GM19328 (cell line): ENCODE results near the gene NECAB2.
"Not testable (repeated sequence)": the region's sequence is repeated elsewhere in the genome, so short reads cannot be mapped to it uniquely, and the experiment has no call there.

ENCODE experiments used
- ATAC-seq: cut with Tn5 transposase; IDR thresholded peaks from one replicate; pipeline ENCODE4 v1.9.1; 2021; ENCODE audit warnings: mild to moderate bottlenecking, moderate library complexity; ENCODE audit not compliant: unreplicated experiment

The NECAB2 gene

DNA sequence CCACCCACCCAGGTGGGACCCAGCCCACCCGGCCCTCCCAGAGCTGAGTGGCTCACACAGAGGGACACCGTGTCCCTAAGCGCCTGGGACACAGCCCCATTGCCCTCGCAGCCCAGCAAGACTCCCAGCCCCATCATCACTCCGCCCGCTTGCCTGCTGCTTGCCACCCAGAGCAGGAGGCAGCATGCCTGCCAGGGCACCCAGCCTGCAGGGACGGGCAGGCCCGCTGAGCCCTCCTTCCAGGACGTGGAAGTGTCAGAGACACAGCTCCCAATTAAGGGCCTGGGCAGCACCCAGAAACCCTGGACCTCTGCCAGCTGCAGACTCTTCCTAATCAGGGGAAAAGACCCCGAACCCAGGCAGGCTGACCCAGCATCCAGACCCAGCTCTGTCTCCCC, 32.2 kb upstream of the NECAB2 start:
- ATAC-seq: no peak

DNA sequence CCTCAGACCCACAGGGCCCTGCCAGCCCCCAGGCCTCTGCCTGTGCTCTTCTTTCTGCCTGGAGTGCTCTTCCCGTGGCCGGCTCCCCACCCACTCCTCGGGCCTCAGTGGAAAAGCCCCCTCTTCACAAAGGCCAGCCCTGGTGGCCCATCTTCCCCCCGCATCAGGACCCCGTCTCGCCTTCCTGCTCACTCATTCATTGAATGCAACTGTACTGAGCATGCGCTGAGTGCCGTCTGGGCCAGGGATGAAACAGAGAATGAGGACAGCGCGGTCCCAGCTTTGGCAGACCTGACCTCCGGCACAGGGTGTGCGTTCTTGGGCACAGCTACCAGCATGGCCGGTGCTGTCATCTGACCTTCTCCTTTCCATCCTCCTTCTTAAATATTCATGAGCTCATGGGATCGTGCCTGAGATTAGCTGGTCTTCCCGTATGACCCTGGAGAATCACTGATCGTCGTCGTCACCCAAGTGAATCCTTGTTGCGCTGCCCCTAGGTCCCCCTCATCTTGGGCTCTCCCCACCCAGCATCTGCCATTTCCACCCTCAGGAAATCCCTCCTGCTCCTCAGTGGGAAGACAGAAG, 31.4 kb upstream of the NECAB2 start:
- ATAC-seq: no peak

GRCh38 chr16:83937267-83937666, 30.8 kb upstream of the NECAB2 start:
- ATAC-seq: no peak

GRCh38 chr16:83937922-83938885, 29.8 kb upstream of the NECAB2 start:
- no peak for ATAC-seq

DNA sequence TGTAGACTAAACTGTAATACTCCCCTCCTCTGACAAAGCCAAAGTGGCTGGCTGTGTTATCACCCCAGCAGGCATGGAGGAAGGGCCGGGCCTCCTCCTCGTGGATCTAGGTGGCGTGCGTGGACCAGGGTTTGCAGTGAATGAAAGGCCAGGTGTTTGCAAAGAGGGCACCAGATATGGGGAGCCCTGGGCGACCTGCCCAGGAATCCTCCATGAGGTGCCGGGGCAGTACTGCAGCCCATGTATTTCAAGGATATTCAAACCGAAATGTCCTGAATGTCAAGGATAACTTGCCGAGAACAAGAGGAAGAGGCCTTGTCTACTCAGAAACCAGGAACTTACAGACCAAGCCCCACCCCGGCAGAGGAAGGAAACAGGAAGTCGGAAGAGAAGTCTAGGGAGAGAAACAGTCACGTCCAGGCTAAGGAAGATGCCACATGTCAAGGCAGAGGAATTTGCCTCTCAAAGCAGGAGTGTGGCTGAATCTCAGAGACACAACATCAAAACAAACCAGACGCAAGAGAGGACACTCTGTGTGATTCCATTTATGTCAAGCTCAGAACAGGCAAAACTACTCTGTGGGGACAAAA, 28.7 kb upstream of the NECAB2 start:
- no peak for ATAC-seq

DNA sequence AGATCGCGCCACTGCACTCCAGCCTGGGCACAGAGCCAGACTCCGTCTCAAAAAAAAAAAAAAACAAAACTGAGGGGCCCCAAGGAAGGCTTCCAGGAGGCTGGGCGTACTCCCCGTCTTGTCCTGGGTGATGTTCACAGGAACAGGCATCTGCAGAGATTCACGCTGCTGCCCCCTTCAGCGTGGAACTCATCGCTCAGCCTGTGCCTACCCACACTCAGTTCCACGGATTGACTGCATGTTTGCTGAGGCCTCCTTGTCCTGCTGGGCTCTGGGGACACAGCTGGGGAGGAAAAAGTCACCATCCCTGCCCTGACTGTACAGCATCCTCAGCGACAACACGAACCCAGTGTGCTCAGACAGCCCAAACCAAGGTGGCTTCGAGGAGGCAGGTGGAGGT, 27.9 kb upstream of the NECAB2 start:
- ATAC-seq: no peak

- no peak for ATAC-seq
These were observed 27.2 kb upstream of the NECAB2 start for GRCh38 chr16:83940630-83941378.

DNA sequence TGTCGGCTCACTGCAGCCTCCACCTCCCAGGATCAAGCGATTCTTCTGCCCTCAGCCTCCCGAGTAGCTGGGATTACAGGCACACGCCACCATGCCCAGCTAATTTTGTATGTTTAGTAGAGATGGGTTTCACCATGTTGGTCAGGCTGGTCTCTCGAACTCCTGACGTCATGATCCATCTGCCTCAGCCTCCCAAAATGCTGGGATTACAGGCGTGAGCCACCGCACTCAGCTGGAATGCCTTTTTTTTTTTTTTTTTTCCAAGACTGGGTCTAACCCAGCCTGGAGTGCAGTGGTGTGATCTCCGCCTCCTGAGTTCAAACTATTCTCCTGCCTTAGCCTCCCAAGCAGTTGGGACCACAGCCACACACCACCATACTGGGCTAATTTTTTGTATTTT, 26.5 kb upstream of the NECAB2 start:
- not testable (repeated sequence) for ATAC-seq

GRCh38 chr16:83942074-83942473, 26.0 kb upstream of the NECAB2 start:
- no peak for ATAC-seq

GRCh38 chr16:83942815-83943515, 25.1 kb upstream of the NECAB2 start:
- ATAC-seq: no peak

- ATAC-seq: no peak
These were observed 24.5 kb upstream of the NECAB2 start for GRCh38 chr16:83943516-83944050.

DNA sequence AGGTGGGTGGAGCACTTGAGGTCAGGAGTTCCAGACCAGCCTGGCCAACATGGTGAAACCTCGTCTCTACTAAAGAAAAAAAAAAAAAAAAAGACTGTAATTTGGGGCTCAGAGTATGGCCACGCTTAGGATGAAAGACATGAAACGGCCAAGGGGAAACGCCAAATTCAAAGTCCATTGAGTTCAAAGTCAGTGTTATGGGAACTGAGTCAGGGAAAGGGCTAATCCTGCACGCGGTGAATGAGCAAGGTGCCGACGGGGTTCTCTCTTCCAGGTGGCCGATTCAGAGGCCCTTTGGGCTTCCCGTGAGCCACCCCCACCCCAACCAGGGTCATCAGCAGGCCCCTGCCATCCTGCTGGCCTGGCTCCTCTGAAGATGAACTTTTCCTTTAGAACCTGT, 22.5 kb upstream of the NECAB2 start:
- no peak for ATAC-seq

- ATAC-seq: no peak
These were observed 21.8 kb upstream of the NECAB2 start for GRCh38 chr16:83946154-83946780.

DNA sequence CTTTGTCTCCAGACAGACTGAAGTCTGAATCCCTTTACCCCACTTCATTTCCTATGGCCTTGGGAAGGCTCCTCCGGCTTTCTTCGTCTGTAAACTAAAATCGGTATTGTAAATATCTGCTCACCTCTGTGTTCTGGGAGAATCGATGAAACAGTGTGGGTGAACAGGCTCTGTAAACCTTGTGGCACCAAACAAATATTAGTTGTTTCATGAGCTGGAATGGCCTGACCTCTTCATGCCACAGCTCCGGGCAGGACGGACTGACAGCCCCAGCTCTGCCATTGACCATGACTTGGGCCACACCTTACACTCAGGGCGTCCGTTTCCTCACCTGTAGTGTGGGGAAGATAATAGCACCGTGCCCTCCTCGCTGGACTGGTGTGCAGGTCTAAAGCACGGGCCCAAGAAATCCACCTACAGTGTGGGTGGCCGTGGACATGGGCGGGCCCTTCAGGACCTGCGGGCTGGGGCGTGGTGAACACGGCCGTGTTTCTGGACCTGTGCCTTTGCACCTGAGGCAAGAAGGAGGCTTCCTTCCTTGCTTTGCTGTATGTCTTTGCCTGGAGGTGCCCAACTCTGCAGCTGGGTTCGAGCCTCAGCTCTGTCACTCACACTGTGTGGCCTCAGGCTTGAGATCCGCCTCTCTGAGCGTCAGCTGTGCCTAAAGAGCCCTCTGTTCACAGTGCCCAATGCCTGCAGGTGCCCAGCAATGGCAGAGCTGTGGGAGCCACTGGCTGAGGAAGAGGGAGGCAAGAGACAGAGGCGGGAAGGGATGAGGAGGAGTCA, 21.1 kb upstream of the NECAB2 start:
- no peak for ATAC-seq

DNA sequence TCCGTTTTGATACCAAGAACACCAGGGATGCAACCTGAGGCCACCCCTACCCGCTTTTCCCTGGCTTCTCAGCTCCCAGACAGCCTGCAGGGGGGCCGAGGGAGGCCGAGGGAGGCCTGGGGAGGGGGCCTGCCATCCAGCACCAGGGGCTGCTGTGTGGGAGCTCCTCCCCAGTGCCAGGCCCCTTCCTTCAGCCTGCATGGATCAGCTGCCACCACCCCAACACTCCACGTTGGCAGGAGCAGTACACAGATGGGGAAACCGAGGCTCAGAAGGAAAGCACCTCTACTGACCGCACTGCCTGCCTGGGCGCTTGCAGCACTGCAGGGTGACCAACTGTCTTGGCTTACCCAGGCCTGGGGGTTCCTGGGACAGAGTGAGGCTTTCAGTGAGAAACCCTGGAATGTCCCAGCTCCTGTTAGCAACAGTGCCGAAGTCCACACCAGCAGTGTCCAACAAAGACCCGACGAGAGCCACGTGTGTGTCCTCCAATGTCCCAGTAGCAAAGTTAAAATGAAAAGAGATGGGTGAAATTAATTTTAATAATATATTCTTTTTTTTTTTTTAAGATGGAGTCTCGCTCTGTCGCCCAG, 20.3 kb upstream of the NECAB2 start:
- ATAC-seq: no peak

- ATAC-seq: no peak
These were observed 18.9 kb upstream of the NECAB2 start for GRCh38 chr16:83948914-83949723.

GRCh38 chr16:83949724-83950001, 18.4 kb upstream of the NECAB2 start:
- ATAC-seq: no peak

DNA sequence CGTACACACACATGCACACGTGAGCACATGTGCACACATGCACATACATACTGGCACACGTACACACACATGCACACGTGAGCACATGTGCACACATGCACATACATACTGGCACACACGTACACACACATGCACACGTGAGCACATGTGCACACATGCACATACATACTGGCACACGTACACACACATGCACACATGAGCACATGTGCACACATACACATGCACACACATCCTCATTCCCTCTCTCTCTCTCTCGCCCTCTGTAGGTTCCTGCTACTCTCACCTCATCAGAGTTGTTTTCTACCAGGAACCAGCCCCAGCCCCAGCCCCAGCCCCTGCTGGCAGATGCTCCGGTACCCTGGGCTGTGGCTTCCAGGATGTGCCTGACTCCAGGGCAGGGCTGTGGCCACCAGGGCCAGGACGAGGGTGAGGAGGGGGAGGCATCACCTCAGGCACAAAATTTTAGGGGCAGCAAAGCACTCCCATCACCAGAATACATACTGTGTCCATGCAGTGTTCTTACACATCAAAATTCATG, 17.1 kb upstream of the NECAB2 start:
- ATAC-seq: not testable (repeated sequence)
